ENCODE results near the gene LGALS4.
"Not testable (repeated sequence)": the region's sequence is repeated elsewhere in the genome, so short reads cannot be mapped to it uniquely, and the experiment has no call there.

LGALS4 gene

GRCh38 chr19:38793671-38794070 lies 19.1 kb downstream of the LGALS4 start:
- no peak for DNase-seq (ENCODE audit: extremely low read depth, insufficient read length)
- Histone ChIP-seq H3K4me3 (replicated peaks; ENCODE audit: low read depth, low read length) (no peak overlapping the region), H3K27me3 (replicated peaks; ENCODE audit: control insufficient read depth, insufficient read depth, low read length) (no peaks in the 10 kb centered on the region), H3K36me3 (ENCODE audit: control insufficient read depth, insufficient read depth, low read length) (no peaks in the 10 kb centered on the region)
- no peak for TF ChIP-seq CTCF (IDR thresholded peaks at IDR 0.05; ENCODE audit: insufficient read depth, low read length, poor library complexity, severe bottlenecking)

DNA sequence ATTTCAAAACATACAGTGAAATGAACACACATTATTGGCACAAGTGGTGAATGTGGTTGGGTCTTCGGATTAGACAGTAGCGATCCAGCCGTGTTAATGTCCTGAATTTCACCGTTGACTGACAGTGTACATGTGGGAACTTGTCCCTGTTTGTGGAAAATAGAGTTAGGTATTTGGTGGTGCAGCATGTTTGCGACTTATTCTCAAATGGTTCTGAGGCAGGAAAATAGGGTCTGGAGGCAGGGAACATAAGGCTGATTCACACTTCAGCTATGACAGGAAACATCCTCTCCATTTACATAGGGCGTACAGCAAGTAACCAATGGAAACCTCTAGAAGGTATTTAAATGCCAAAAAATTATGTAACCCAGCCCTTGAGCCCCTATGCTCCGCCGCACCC lies 19.6 kb downstream of the LGALS4 start:
- DNase-seq (ENCODE audit: extremely low read depth, insufficient read length): no peak
- Histone ChIP-seq H3K36me3 (ENCODE audit: control insufficient read depth, insufficient read depth, low read length) (no peaks in the 10 kb centered on the region), H3K4me3 (replicated peaks; ENCODE audit: low read depth, low read length) (no peak overlapping the region)

DNA sequence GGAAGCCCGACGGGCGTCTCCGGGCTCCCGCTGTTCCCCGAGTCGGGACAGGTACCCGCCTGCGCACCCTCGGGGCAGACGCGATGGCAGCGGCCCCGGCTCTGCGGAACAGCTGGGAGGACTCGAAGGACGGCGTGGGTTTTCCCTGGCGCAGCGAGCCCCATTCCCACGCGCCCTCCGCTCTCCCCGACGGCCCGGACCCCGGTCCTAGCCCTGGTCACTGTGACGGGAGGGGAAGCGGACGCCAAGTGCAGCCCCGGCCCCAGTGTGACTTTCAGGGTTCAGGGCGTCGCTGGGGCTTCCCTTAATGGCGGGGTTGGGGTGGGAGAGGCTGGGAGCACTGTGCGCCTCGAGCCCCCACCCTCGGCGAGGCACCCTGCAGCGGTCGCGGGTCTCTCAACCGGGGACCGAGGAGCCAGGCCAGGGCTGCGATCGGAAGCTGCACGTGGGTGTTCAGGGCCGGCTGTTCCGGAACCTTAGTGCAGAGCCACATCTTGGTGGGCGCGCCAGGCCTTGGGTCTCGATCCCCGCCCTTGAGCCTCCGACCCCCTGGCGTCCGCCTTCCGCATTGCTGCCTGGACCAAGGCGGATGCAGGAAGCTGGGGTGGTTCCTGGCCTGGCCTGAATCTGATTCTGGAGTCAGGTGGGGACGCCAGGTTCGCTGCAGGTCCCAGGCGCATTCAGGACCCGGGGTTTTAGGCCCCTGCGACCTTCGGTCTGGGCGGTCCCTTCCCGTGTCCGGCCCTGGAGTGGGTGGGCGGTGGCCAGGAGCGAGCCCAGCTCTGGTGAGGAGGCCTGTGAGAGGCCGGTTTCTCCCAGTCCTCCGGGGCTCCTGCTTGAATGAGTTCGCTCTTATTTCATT lies 20.3 kb downstream of the LGALS4 start:
- peak; percentile 29 for TF ChIP-seq CTCF (IDR thresholded peaks at IDR 0.05; ENCODE audit: insufficient read depth, low read length, poor library complexity, severe bottlenecking)
- peak; percentile 66 for DNase-seq (ENCODE audit: extremely low read depth, insufficient read length)
- Histone ChIP-seq H3K36me3 (ENCODE audit: control insufficient read depth, insufficient read depth, low read length) (no peaks in the 10 kb centered on the region), H3K4me3 (replicated peaks; ENCODE audit: low read depth, low read length) (no peak overlapping the region), H3K27me3 (replicated peaks; ENCODE audit: control insufficient read depth, insufficient read depth, low read length) (no peaks in the 10 kb centered on the region)

More for the DNA sequence above, 19.6 kb downstream of the LGALS4 start:
- no peaks in the 10 kb centered on the region for H3K27me3 ChIP-seq (replicated peaks; ENCODE audit: control insufficient read depth, insufficient read depth, low read length)
- TF ChIP-seq CTCF (IDR thresholded peaks at IDR 0.05; ENCODE audit: insufficient read depth, low read length, poor library complexity, severe bottlenecking): no peak

DNA sequence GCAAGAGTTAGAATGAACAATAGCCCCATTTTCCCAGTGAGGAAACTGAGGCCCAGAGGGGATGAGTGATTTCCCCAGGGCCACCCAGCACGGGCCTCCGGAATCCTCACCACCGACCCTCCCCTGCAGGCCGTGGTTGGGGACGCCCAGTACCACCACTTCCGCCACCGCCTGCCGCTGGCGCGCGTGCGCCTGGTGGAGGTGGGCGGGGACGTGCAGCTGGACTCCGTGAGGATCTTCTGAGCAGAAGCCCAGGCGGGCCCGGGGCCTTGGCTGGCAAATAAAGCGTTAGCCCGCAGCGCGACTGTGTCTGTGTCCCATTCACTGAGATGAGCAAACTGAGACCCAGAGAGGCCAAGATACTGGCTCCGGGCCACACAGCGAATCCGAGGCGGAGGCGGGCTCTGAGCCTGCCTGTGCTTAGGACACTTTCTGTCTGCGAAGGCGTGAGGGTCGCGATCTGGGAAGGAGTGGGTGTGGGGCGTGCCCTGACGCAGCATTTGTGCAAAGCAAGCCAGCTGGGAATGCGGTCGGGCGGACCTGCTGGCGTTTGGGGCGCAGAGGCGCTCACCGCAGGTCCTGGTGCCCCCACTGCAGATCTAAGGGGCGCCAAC lies 21.2 kb downstream of the LGALS4 start:
- H3K4me3 ChIP-seq (replicated peaks; ENCODE audit: low read depth, low read length); H3K36me3 ChIP-seq (ENCODE audit: control insufficient read depth, insufficient read depth, low read length); H3K27me3 ChIP-seq (replicated peaks; ENCODE audit: control insufficient read depth, insufficient read depth, low read length); DNase-seq (ENCODE audit: extremely low read depth, insufficient read length): not testable (repeated sequence)

GRCh38 chr19:38790507-38791403 lies 22.0 kb downstream of the LGALS4 start:
- not testable (repeated sequence) for H3K27me3 ChIP-seq (replicated peaks; ENCODE audit: control insufficient read depth, insufficient read depth, low read length); H3K4me3 ChIP-seq (replicated peaks; ENCODE audit: low read depth, low read length); DNase-seq (ENCODE audit: extremely low read depth, insufficient read length)

DNA sequence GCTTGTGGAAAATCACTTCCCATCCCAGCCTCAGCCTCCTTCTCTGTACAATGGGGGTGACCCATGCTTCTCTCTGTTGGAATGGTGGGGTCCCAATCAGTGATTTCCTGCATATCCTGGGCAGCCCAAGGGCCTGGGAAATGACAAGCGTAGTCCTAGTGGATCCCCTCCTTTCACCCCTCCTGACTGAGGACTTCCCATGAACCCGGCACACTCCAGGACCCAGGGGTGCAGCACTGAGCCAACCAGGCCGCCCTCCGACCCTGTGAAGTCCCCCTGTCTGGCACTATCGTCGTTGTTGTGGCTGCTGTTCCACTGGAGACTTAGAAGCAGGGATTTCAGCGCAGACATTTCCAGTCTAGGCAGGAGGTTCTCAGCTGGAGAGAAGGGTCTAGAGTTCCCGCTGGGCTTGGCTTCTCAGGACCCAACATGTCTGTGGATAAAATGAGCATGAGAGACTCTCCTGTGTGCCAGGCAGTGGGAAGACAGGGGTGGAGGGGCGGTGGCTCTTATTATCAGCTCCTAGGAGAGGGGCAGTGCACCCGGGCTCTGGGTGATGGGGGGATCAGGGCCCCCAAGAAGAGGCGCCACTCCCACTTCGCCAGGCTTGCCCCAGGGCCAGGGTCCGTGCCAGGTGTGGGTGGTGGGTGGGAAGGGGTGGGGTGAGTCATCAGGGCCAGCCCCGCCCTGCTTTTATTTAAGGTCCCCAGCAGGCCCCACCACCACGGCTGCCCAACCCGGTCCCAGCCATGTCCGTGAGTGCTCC lies 24.1 kb downstream of the LGALS4 start, which contains the start of gene LGALS7B:
Gene LGALS7B, plus strand, starts transcription at position 723 of the 766 bp plus-strand sequence. Its CDS starts 27 bp downstream, at position 750.
- Histone ChIP-seq H3K36me3 (ENCODE audit: control insufficient read depth, insufficient read depth, low read length) (no peaks in the 10 kb centered on the region), H3K4me3 (replicated peaks; ENCODE audit: low read depth, low read length) (no peak within 1 kb of the TSS), H3K27me3 (replicated peaks; ENCODE audit: control insufficient read depth, insufficient read depth, low read length) (no peaks in the 10 kb centered on the region)
- TF ChIP-seq CTCF (IDR thresholded peaks at IDR 0.05; ENCODE audit: insufficient read depth, low read length, poor library complexity, severe bottlenecking): no peak
- no peak for DNase-seq (ENCODE audit: extremely low read depth, insufficient read length)

More at GRCh38 chr19:38790507-38791403, 22.0 kb downstream of the LGALS4 start:
- not testable (repeated sequence) for H3K36me3 ChIP-seq (ENCODE audit: control insufficient read depth, insufficient read depth, low read length)
